NCI-H1436 treated with DMSO at 0.1 percent for 48 hours (cell line): ENCODE measurements around the gene TRIM49C.
"Not testable (repeated sequence)": the region's sequence is repeated elsewhere in the genome, so short reads cannot be mapped to it uniquely, and the experiment has no call there.

Experiments used
- DNase-seq: peaks from one replicate; lab custom pipeline; 2025; lab: John Stamatoyannopoulos, UW

The TRIM49C gene

GRCh38 chr11:90030806-90031205 is at the start of gene TRIM49C:
TRIM49C (plus strand) TSS chr11:90031106; CDS start chr11:90035212, 4,106 bp downstream.
- not testable (repeated sequence) for DNase-seq

GRCh38 chr11:90024184-90024583 is 6.7 kb upstream of the TRIM49C start:
- DNase-seq, result not testable (repeated sequence)

GRCh38 chr11:90051591-90052209 is 20.8 kb downstream of the TRIM49C start:
- not testable (repeated sequence) for DNase-seq

GRCh38 chr11:90052311-90052710 is 21.4 kb downstream of the TRIM49C start:
- not testable (repeated sequence) for DNase-seq

GRCh38 chr11:90053545-90053944 is 22.6 kb downstream of the TRIM49C start:
- DNase-seq, result not testable (repeated sequence)

- not testable (repeated sequence) for DNase-seq
These were observed 54.7 kb downstream of the TRIM49C start, which contains the start of gene UBTFL1 for GRCh38 chr11:90085650-90086049. UBTFL1 (plus strand) TSS chr11:90085950; CDS start chr11:90085950, 0 bp downstream.

- DNase-seq, result not testable (repeated sequence)
These were observed 57.8 kb downstream of the TRIM49C start for GRCh38 chr11:90088731-90089130.
